Activated CD4-positive, alpha-beta T cell treated with anti-CD3 and anti-CD28 coated beads for 4 hours (primary cell): ENCODE results near the gene TRIM9.

Experiments
- DNase-seq, 2 donors: peaks; one replicate each; pipeline ENCODE4 v3.0.0-alpha.2; 2020

Gene TRIM9

DNA sequence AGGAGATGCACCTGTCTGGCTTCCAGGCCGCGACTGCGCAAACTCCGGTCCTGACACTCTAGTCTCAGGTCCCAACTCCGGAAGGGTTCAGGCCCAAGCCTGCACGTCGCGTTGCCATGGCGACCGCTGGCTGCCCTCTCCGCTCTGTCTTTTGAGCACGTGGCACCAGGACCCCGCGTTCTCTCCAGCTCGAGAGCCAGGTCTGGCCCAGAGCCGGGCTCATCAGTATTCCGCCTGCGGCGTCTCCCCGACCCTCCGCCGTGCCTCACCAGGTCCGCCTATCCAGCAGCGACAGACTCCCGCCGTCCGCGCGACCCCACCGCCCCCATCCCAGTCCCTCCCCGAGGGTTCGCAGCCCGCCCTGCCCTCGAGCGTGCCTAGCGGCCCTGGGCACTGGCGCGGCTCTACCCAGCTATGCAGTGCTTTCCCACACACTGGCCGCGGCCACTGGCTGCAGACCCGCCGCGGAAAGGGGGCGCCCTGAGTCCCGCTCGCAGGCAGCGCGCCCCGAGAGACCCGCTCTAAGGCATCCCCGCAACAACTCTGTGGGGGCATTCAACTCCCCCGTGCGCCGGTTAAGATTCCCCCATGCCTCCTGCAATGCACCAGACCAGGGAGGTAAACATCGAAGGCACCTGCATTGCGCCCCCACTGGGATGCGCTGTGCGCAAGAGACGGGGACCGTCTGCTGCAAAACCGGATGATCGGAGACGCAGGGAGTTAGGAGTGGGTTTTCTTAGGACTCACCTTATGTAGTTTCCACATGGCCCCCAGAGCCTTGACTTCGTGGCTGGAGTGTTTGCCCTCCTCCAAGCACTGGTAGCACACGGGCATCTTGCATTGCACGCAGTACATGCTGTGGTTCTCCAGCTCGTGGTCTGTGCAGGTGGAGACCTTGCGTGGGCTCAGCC, 1.3 kb downstream of the TRIM9 start:
- peak; percentile 30 to 38 for DNase-seq

DNA sequence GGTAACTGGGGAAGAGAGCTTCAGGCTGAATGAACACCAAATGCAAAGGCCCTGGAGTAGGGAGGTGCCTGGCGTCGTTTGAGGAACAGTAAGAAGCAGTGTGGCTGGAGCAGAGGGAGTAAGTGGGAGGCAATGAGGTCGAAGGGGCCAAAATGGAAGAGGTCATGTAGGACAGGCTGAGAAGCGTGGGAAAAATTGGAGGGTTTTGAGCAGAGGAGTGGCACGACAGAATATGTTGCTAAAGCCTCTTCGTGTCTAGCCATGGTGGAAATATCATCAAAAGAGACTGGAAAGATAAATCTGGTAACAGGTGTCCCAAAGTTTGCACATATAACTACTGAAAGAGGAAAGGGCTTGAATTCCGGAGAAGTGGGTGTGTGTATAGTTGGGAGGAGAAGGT, 1.9 kb downstream of the TRIM9 start:
- DNase-seq = no peak

DNA sequence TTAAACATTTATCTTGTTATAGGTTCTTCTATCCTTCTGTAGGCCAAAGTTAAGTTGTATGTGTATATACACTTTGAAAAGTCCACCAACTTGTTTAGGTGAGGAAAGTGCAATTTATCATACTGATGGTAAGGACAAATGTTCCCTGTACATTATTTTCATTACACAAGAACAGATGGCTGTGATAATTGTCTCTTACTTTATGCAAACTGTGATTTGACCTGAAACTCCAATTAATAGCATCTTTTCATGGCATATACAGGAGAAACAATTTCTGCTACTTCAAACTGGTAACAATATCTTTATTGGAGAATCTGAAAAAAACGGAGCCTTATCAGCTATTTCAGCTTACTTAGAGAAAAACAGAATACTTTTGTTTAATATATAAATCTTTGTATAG, 5.6 kb downstream of the TRIM9 start:
- DNase-seq = no peak

DNA sequence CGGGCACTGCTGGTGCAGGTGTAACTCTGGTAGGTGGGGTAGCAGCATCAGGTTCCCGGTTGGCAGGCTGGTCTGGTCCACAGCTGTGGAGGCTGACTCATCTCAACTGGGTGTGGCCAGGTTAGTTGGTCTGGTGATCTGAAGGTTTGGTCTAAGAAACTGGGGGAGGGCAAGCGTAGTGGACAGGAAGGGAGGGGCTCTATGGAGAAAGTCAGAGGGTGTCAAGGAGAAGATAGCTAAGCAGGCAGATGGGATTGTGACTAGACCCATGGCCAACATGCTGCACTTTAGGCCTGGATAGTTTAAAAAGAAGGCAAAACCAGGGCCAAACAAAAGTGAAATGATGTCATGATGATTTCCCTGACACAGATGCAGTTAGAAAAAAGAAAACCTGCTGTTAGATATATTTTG, 7.9 kb downstream of the TRIM9 start:
- no peak for DNase-seq

DNA sequence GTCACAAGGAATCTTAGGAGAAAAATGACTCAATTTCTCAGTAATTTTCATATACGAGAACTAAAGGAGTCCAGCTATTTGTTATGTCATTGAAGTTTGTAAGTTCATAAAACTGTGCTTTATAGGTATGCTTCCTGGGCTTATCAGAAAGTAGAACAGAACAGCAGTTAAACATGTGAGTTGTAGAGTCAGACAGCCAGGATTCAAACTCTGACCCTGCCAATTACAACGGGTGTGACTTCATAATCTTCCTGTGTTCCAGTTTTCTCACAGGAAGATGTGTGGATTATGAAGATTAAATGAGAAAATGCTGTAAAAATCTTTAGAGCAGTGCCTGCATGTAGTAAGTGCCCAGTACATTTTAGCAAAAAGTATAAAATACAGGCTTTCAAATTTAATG, 8.9 kb downstream of the TRIM9 start:
- no peak for DNase-seq

DNA sequence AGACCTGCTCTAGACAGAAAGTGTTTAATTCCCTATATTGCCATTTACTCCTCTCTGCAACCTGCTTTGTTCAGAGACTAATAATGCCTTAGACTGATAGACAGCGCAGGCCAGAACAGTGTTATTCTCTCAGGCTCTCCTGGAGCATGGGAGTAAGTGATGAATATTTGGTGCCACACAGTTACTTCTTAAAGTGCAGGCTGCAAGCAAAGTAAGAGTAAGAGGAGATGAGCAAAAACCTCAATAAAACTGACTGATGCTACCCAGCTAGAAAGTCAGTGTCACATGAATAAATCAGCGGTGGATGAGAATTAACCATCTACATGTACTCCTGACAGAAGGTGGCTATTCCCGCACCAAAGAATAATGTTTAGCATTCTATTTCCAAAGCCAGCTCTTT, 9.9 kb downstream of the TRIM9 start:
- DNase-seq = no peak

DNA sequence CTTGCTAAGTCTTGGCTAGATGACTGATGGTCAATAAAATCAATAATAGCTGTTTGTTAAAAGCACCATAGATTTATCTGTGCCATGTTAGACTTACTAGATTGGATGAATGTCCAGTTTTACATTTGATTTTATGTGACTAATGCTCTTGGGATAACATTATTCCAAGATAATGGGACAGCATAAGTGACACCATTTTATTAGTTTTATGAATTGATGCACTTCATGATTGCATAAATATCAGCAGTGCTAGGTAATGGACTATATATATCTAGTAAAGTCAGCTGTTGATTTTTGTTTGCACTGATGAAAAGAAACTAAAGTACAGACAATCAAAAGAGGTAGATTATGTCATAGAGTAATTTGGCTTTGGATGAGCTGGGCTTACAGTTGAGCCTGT, 10.4 kb downstream of the TRIM9 start:
- DNase-seq = no peak

DNA sequence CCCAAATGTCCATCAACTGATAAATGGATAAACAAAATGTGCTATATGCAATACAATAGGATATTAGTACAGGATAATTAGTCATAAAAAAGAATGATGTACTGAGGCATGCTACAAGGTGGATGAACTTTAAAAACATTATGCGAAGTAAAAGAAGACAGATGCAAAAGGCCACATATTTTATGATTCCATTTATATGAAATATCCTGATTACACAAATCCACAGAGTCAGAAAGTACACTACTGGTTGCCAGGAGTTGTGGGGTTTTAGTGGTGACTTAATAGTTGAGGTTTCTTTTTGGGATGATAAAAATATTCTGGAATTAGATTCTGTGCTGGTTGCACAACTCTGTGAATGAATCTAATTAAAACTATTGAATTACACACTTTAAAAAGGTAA, 12.6 kb downstream of the TRIM9 start:
- no peak for DNase-seq

DNA sequence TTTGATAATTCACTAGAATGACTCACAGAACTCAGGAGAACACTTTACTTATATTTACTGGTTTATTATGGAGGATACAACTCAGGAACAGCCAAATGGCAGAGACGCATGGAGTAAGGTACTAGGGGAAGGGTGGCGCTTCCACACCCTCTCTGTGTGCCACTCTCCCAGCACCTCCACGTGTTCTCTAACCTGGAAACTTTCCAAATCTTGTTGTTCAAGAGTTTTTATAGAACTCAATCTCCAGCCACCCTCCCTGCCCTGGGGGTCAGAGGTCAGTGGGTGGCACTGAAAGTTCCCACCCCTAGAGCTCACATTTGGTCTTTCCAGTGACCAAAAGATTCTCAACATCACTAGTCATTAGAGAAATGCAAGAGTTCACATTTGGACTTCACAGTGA, 13.2 kb downstream of the TRIM9 start:
- no peak for DNase-seq

DNA sequence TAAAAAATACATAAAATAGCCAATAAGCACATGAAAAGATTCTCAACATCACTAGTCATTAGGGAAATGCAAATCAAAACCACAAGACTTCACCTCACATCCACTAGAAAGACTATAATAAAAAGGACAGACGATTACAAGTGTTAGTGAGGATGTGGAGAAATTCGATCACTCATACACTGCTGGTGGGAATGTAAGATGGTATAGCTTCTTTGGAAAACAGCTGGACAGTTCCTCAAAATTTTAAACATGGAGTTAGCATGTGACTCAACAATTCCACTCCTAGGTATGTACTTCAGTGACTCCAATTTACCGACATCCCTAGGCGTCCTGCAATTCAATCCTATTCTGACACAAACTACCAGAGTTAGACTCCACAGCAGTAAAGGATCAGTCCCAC, 13.7 kb downstream of the TRIM9 start:
- no peak for DNase-seq

DNA sequence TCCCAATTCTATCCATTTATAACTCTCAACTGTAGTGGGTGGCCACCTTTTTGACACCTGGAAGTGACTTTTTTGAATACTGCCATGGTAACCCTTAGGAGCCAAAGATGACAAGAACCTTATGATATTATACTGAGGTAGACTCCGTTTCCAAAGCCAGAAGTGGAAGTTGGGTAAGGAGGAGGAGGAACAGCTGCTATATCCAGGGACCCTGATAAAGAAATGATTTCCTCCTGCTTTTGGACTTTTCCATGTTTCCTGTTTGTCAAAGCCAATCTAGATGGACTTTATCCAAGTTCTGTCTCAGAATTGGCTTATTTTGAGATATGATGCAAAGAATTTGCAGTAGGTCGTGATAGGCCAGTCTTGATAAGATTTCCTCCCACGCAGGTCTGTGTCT, 14.3 kb downstream of the TRIM9 start:
- DNase-seq = no peak

DNA sequence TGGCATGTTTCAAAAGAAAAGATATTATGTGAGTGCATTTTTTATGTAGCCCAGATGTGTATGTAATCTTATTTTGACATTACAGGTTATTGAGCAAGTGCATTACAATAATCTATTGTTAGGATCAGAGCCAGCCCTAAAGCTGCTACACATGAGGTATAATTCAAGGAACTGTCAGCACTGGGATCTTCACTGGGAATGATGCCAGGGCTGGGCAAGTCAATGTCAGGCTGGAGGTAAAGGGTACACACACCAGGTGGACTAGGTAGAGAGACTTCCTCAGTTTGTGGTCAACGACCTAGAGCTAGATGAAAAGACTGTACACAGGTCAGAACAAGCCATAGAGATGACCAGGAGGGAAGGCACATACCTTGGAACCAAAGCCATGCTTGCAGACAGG, 15.4 kb downstream of the TRIM9 start:
- DNase-seq = no peak

DNA sequence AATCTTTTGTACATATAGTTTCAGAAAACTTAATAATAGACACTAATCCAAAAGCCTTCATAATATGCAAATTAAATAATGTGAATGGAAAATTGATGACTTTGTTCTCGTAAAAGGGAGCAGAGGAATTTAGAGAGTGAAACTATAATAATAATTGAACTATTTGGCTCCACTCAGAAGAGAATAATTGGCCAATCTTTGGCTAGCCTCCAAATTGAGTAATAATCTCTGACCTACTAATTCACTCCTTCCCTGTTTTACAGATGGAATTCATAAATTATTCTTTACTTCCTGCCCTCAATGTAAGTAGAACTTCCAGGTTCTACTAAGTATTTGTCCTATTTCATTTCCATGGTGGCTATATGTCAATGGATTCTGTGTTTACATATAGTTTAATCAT, 15.8 kb downstream of the TRIM9 start:
- no peak for DNase-seq

DNA sequence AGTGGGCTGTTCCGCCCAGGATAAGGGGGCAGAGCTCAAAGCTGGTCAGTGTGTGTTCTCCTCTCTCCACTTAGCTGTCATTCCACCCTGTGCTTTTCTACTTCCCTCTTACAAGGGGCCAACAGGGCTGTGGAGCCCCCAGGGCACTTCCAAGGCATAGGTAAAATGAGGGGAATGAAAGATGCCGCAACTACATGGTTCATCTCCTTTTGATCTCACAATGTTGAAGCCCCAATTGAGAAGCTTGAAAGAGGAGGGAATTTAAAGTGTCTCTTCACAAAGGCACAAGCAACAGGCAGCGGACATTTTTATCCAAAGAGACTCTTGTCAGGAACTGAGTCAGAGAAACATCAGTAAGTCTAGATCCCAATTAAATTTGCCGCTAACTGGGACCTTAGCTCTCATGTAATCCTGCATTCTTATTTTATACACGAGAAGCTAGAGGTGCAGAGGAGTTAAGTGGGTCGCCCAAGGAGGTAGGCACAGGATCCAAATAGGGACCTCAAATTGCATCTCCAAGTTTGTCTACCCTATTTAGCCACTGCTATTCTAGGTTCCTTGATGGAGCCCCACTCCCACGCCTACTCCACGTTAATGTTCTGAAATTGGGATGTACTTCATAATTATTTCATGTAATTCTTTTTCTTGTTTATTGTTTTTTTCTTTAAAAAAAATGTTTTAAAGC, 20.1 kb downstream of the TRIM9 start:
- no peak for DNase-seq

DNA sequence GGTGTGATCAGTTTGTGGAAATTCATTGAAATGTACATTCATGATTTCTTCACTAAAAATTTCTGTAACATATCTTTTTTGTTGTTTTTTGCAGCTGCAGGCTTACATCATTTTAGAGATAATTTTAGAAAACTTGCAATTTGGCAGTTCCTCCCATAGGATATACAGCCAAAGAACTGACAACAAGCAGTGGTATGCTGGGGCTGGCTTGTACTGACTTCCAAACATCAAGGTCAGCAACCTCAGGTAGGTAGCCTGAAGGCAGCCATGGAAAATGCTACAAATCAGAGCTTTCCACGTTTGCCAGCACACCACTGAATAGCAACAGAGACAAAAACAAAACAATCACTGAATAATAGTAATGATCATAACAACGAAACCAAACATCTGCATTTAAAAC, 21.2 kb downstream of the TRIM9 start:
- no peak for DNase-seq

DNA sequence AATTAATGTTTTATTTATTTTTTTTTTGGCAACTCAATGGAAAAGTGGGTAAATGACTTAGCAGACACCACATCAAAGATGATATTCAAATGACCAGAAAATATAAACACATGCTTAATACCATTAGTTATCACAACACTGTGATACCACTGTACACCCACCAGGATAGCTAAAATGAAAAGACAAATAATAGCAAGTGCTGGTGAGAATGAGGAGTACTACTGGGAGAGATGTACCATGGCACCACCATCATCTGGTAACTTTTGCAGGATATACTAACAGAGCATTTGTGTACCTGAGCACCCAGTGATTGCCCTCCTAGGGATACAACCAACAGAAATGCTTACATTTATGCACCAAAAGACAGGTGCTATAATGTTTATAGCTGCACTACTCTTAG, 21.9 kb downstream of the TRIM9 start:
- DNase-seq = no peak

DNA sequence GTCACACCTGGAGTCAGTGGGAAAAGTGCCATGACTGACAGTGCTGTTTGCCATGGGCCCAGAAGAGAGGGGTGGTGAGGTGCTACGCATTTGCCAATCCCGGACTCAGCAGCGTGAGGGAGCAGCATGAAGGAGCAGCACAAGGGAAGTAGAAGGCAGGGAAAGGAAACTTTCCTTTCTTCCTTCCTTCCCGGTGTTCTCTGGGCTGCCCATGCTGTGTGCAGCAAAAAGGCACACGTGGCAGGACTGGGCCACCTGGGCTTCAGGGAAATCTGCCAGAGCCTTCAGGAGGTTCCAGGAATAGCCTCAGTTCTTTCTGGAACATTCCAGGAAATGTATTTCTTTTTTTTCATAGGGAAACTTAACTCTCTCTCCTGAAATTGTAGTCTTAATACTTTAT, 23.0 kb downstream of the TRIM9 start:
- DNase-seq = no peak

DNA sequence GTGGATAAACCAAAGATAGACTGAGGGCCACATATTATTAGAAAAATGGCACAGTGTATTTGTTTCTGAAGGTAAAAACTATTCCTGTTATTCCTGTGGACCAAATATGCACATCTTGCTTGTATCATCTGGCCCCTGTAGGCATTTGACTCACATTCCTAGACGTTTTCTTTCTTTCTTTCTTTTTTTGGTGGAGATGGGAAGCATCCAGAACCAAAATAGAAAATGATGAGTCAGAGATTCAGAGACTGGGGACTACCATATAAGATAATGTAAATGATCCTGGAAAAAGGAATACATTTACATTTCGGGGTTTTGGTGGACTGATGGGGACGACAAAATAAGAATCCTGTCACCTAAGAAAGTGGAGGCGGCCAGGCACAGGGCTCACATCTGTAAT, 24.2 kb downstream of the TRIM9 start:
- DNase-seq = no peak

DNA sequence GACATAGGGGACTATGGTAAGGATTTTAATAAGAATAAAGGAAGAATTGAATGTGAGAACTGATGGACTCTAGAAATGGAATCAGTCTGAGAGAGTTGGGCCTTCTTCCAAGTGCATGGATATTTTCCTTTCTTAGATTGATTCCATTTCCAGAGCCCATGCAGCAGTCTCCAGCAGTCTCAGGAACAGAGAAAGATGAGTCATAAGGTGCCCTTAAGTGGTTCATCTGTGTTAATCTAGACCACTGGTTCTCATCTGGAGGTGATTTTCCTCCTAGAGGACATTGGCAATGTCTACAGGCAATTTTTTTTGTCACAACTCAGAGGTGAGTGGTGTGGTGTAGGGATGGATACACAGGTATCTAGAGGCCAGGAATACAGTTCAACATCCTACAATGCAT, 25.9 kb downstream of the TRIM9 start:
- no peak for DNase-seq

DNA sequence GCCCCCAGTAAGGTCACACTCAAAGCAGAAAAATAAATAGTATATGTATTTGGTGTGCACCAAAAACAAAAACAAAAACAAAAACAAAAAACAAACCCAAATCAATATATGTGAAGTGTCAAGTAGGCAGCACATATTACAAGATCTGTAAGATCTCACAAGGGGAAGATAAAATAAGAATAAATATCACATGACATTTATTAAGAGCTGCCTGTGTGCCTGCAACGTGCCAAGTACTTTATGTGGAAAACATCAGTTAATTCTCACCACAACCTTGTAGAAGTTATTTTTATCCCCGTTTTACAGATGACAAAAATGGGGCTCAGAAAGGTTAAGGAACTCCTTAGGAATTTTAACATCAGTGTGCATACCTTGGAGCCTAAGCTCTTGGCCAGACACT, 26.6 kb downstream of the TRIM9 start:
- DNase-seq = no peak

DNA sequence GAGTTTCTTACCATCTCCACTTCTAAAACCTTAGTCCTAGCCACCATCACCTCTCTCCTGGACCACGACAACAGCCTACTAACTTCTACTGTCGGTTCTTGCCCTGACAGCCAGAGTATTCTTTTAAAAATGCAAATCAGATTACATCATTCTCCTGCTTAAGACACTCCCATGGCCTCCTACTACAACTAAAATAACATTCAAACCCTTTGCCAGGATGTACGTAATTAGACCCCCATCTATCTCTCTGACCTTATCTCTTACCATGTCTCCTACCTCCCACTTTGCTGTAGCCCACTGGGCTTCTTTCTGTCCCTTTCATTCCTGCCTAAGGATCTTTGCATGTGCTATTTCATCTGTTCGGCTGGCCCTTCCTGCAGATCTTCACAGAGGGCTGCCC, 27.6 kb downstream of the TRIM9 start:
- DNase-seq = no peak

DNA sequence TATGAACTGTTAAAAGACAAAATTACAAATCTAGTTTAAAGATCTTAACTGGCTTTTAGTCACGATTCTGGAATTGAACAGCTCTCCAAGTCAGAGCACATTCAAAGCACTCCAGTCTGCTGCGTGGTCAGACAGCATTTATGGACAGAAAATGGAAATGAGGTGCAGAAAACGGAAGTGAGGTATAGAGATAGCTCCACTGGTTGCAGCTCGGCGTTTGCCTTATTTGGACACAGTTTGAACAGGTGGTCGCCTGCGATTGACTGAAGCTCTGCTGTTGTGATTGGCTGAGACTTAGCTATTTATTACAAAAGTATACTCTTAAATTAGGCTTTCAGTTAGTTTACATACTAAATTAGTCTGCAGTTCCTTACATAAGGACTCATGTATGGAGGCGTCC, 28.3 kb downstream of the TRIM9 start:
- DNase-seq = no peak

DNA sequence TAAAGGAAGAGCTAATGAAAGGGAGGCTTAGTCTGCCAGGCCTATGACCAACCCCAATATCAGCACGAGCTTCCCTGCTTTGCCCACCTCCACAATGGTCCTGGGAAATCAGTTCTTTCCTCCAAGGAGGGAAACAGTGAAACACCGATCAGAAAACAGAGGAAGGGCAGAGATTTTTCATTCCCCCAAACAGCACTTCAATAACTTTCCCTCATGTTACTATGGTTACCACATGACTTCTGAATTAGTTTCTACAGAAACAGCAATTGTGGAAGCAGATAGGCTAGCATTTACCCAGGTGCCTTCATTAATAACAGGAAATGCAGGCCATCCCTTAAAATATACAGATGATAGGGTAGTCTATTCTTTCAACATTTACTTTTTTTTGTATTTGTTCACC, 35.9 kb downstream of the TRIM9 start:
- DNase-seq = no peak

DNA sequence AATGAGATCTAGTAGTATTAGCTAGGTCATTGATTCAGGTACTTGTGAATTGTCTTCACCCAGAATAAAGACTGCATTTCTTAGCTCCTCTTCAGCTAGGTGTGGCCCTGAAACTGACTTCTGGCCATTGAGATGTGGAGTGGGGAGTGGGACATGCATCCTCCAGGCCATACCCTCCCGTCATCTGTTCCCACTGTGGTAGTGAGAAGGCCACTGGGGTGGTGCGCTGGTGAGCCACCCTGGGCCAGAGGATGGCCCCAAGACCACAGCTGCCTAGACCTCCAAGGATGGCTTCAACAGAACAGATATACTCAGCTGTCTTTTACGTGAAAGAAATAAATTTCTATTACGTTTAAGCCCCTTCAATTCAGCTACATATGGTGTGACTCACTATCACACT, 36.5 kb downstream of the TRIM9 start:
- no peak for DNase-seq

DNA sequence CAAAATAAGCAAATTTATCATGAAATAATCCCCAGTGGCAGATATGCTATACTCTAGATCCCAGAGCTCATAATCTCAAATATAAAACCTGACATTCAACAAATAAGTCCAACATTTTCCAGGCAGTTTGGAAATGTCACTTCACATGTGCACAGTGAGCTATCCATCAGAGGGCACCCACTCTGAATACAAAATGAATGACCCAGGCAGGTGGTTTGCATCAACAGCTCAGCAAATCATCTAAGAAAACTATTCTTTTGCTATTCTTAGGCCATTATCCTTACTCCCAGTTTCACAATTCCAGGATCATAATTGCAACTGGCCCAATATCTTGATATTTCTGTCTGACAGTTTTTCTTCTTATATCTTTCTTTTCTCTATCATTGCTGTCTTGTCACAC, 38.5 kb downstream of the TRIM9 start:
- no peak for DNase-seq
